ENCODE data around the gene SYT7. TPM values are rescaled to one million over a fixed set of nuclear protein-coding genes. Genes with fewer than 3 reads are reported as not detected.

The SYT7 gene
- total and polyA plus RNA-seq, 2 of the 4 experiments (the other 2 are of a cell fraction) = under 0.01 to 0.19 TPM

GRCh38 chr11:61512435-61512834, 68.4 kb downstream of the SYT7 start:
- H2BK20ac ChIP-seq (ENCODE audit: low read depth, low read length) = no peak overlapping the region
- no peak overlapping the region for H2AK9ac ChIP-seq (replicated peaks; ENCODE audit: low read depth, low read length, poor library complexity)
- no peak overlapping the region for H3K4me2 ChIP-seq (ENCODE audit: low read depth, low read length)
- H3K56ac ChIP-seq (ENCODE audit: extremely low read depth, insufficient read depth, low read length) = no peak overlapping the region
- peaks cover 55% of the 10 kb centered on the region for H3K27me3 ChIP-seq (ENCODE audit: control insufficient read depth, insufficient read depth, low read length)
- H4K91ac ChIP-seq (ENCODE audit: insufficient read depth, low read depth, low read length) = no peak overlapping the region
- H2BK120ac ChIP-seq (ENCODE audit: low read depth, low read length) = no peak overlapping the region
- ChIA-PET POLR2A (ENCODE audit: unreplicated experiment) (no interaction called here), CTCF (interaction anchor here (1.1 kb wide), 1 partner anchor 66 kb away, joined by 3 read pairs; no protein-coding TSS in a partner anchor)
- no peaks in the 10 kb centered on the region; the same call in 1 of the 2 replicates for H3K9me3 ChIP-seq (ENCODE audit: control insufficient read depth, insufficient read depth, low read length)
- no peak overlapping the region for H2BK5ac ChIP-seq (ENCODE audit: low read depth, low read length, poor library complexity, severe bottlenecking)
- H3K9me1 ChIP-seq (ENCODE audit: insufficient read depth, low read length) = no peaks in the 10 kb centered on the region
- H3K27ac ChIP-seq (ENCODE audit: insufficient read depth, low read length) = no peak overlapping the region
- DNase-seq (no peak), ATAC-seq (ENCODE audit: low read depth) (no peak)
- H3K36me3 ChIP-seq (ENCODE audit: control insufficient read depth, insufficient read depth, low read length) = no peaks in the 10 kb centered on the region
- no peak overlapping the region for H4K8ac ChIP-seq (ENCODE audit: low read depth in 2 of 2, low read length in 2 of 2)
- intact Hi-C loops (cut with micrococcal nuclease) (no loop called here), dilution Hi-C loops (cut with HindIII; ENCODE audit: low sequenced_read_pairs, unreplicated experiment) (no loop called here), in situ Hi-C loops (cut with MboI; ENCODE audit: low sequenced_read_pairs) (no loop called here)
- H3K79me1 ChIP-seq (ENCODE audit: low read depth in 1 of 2, low read length in 2 of 2) = no peaks in the 10 kb centered on the region
- no peaks in the 10 kb centered on the region for H3K4me1 ChIP-seq (ENCODE audit: control insufficient read depth, insufficient read depth, low read length)
- H3K23ac ChIP-seq (ENCODE audit: low read depth, low read length) = no peak overlapping the region
- H4K5ac ChIP-seq (ENCODE audit: low read depth, low read length) = no peak overlapping the region
- WGBS, 2 experiments (ENCODE audit: extremely low coverage in 2 of 2, insufficient read length in 1 of 2) = 70% methylated on average over 3 of the region's 4 CpGs; no CpG with 5 or more reads in 1 of the 2 experiments
- H3K14ac ChIP-seq (replicated peaks; ENCODE audit: low read depth, low read length) = no peak overlapping the region
- H3K9ac ChIP-seq (ENCODE audit: low read depth, low read length) = no peak overlapping the region
- no peak overlapping the region for H3K18ac ChIP-seq (ENCODE audit: low read depth, low read length)
- no peak overlapping the region for H2BK15ac ChIP-seq (ENCODE audit: low read depth, low read length)
- no peak for TF ChIP-seq CEBPB (IDR thresholded peaks at IDR 0.05; ENCODE audit: low read depth, low read length)
- TF ChIP-seq FOS (IDR thresholded peaks at IDR 0.05; ENCODE audit: low read depth, low read length) = no peak
- no peak for TF ChIP-seq POLR2A (IDR thresholded peaks at IDR 0.05; ENCODE audit: low read depth, low read length)
- TF ChIP-seq SMC3 (IDR thresholded peaks at IDR 0.05; ENCODE audit: low read depth, low read length) = no peak
- no peak for TF ChIP-seq MAZ (IDR thresholded peaks at IDR 0.05; ENCODE audit: borderline replicate concordance, low read depth, low read length)
- no peak for TF ChIP-seq NFE2L2 (IDR thresholded peaks at IDR 0.05; ENCODE audit: low read depth, low read length)
- no peak for TF ChIP-seq RFX5 (IDR thresholded peaks at IDR 0.05; ENCODE audit: low read depth, low read length)
- TF ChIP-seq, protein P1, sequence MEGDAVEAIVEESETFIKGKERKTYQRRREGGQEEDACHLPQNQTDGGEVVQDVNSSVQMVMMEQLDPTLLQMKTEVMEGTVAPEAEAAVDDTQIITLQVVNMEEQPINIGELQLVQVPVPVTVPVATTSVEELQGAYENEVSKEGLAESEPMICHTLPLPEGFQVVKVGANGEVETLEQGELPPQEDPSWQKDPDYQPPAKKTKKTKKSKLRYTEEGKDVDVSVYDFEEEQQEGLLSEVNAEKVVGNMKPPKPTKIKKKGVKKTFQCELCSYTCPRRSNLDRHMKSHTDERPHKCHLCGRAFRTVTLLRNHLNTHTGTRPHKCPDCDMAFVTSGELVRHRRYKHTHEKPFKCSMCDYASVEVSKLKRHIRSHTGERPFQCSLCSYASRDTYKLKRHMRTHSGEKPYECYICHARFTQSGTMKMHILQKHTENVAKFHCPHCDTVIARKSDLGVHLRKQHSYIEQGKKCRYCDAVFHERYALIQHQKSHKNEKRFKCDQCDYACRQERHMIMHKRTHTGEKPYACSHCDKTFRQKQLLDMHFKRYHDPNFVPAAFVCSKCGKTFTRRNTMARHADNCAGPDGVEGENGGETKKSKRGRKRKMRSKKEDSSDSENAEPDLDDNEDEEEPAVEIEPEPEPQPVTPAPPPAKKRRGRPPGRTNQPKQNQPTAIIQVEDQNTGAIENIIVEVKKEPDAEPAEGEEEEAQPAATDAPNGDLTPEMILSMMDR (conservative IDR thresholded peaks at IDR 0.05; ENCODE audit: low read depth, low read length) = no peak
- no TSS peak for BruUV-seq (replicated peaks)
- no peak overlapping the region for H2AFZ ChIP-seq (replicated peaks; ENCODE audit: low read length, poor library complexity)
- no peak overlapping the region for H3K4ac ChIP-seq (ENCODE audit: low read depth, low read length)
- peaks cover 7% of the 10 kb centered on the region; the same call in 1 of the 2 replicates for H4K20me1 ChIP-seq (ENCODE audit: insufficient read depth, low read length)
- no peak overlapping the region for H3K4me3 ChIP-seq (ENCODE audit: insufficient read depth, low read depth, low read length)
- no peak overlapping the region for H2AK5ac ChIP-seq (ENCODE audit: low read depth, low read length)

Data from IMR-90 (cell line).